ENCODE results near the gene PTGIS.
"Not testable (repeated sequence)": the region's sequence is repeated elsewhere in the genome, so short reads cannot be mapped to it uniquely, and the experiment has no call there.

The PTGIS gene

DNA sequence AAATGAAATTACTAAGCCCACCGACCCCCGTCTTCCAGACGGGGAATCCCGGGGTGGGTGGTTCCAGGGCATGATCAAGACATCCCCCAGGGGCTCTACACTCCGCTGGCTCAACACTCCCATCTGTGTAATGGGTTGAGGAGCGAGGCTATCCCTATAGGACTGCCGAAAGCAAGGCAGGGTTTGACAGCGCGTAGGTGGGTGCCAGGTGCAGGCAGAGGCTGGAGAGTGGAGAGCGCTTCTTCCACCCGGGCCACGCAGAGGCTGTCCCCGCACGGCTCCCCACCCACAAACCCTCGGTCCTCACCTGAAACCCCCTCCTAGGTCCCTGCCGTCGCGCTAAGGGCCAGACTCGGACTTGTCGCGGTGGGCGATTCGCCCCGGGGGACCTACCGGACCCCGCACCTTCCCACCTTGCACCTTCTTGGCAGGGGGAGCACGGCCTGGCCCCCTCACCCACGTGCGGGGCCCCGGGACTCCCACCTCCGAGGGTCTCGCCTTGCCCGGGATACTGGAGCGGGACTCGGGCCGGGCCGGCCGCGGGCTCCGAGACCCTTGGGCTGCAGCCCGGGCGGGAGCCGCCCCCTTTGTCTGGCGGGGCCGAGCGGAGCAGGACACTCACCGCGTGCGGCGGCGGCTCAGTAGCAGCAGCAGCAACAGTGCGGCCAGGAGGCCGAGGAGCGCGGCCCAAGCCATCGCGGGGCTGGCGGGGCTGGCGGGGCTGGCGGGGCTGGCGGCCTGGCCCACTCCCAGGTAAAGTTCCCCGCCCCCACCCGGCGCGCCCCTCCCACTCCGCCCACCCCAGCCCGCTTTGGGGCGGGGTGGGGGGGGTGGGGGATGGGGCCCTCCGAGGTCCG lies at the start of gene PTGIS:
TSS of gene PTGIS (minus strand) at position 717 of the 857 bp plus-strand sequence. CDS start at position 696, 21 bp downstream.
- in situ Hi-C loops (cut with HindIII; ENCODE audit: low pct_unique_long_range_greater_than_20kb, low sequenced_read_pairs): no loop called here
- TF ChIP-seq JUND (IDR thresholded peaks at IDR 0.05; ENCODE audit: low read depth): no peak
- no peak for DNase-seq (ENCODE audit: low read depth in 1 of 2, low spot score in 1 of 2)

DNA sequence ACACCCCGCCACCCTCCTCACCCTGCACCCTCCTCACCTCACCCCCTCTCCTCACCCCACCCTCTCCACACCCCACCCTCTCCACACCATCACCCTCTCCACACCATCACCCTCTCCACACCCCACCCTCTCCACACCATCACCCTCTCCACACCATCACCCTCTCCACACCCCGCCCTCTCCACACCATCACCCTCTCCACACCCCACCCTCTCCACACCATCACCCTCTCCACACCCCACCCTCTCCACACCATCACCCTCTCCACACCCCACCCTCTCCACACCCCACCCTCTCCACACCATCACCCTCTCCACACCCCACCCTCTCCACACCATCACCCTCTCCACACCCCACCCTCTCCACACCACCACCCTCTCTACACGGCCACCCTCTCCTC lies 49.5 kb upstream of the PTGIS start:
- in situ Hi-C loops (cut with HindIII; ENCODE audit: low pct_unique_long_range_greater_than_20kb, low sequenced_read_pairs): not testable (repeated sequence)

DNA sequence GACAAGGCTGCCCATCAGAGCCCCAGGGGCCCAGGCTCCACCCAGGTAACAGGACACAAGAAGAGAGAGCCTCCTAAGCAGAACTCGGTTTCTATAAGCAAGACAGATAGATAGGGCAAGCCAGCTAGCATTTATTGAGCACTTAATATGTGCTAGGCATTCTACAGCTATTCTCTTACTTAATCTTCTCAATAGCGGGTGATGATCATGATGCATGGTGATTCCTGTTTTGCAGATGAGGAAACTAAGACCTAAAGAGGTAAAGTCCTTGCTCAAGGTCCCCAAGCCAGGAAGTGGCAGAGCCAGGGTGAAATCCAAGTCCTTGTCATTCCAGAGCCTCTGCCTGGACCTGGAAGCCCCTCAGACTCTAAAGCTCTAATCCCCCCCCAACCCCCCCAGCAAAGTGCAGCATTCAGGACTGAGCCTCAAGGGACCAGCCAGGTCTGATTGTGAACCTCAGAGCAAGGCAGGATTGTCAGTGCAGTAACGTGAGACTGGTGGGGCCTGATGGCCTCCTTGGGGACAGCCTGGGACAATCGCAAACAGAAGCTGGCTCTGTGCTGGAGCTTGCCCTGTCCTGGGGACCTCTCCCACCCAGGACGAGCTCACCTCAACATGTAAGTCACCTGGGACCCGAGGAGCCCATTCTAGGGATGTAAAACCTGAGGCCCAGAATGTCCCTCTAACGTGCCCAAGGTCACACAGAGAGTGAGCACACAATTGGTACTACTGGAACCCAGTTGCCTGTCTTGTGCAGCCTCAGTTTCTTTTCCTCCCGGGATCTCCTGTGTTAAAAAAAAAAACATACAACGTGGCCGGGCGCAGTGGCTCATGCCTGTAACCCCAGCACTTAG lies 48.4 kb upstream of the PTGIS start:
- in situ Hi-C loops (cut with HindIII; ENCODE audit: low pct_unique_long_range_greater_than_20kb, low sequenced_read_pairs): no loop called here
- TF ChIP-seq JUND (IDR thresholded peaks at IDR 0.05; ENCODE audit: low read depth): no peak
- no peak for DNase-seq (ENCODE audit: low read depth in 1 of 2, low spot score in 1 of 2)

More for the DNA sequence above, 49.5 kb upstream of the PTGIS start:
- not testable (repeated sequence) for DNase-seq (ENCODE audit: low read depth in 1 of 2, low spot score in 1 of 2)

DNA sequence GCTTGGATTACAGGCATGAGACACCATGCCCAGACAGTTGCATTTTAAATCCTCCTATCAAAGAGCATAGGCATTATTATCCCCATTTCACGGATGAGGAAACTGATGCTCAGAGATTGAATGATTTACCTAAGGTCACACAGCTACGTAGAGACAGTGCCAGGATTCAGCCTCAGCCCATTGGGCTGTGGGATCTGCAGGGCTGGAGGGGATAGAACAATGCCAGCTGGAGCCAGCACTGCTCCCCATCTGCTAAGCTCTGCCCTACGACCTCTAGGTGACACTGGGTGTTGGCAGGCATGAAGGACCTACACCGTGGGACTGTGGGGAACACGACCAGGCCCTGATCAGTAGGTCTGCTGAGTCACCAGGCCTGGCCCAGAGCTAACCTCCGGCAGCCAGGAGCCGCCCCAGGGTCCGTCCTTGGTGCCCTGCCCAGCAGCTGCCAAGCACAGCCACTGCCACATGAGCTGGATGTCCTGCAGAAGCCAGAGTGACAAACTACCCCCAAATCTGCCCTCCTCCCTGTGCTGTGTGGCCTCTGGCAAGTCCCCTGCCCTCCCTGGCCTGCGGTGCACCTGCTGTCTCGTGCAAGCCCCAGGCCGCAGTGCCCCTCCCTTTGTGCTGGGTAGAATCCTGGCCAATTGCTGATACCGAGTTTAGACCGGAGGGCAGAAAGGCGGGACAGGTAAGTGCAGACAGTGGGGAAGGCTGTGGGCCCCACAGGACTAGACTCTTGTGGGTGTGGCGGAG lies 47.6 kb upstream of the PTGIS start:
- in situ Hi-C loops (cut with HindIII; ENCODE audit: low pct_unique_long_range_greater_than_20kb, low sequenced_read_pairs): no loop called here
- TF ChIP-seq JUND (IDR thresholded peaks at IDR 0.05; ENCODE audit: low read depth): no peak
- no peak for DNase-seq (ENCODE audit: low read depth in 1 of 2, low spot score in 1 of 2)

DNA sequence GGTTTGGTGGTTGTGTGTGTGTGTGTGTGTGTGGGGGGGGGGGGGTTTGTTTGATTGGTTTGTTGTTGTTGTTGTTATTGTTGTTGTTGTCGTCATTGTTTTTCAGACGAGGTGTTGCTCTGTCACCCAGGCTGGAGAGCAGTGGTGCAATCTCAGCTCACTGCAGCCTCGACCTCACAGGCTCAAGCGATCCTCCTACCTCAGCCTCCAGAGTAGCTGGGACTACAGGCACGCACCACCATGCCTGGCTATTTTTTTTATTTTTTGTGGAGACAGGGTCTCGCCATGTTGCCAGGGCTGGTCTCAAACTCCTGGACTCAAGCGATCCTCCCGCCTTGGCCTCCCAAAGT lies 47.1 kb upstream of the PTGIS start:
- DNase-seq (ENCODE audit: low read depth in 1 of 2, low spot score in 1 of 2); in situ Hi-C loops (cut with HindIII; ENCODE audit: low pct_unique_long_range_greater_than_20kb, low sequenced_read_pairs): not testable (repeated sequence)

DNA sequence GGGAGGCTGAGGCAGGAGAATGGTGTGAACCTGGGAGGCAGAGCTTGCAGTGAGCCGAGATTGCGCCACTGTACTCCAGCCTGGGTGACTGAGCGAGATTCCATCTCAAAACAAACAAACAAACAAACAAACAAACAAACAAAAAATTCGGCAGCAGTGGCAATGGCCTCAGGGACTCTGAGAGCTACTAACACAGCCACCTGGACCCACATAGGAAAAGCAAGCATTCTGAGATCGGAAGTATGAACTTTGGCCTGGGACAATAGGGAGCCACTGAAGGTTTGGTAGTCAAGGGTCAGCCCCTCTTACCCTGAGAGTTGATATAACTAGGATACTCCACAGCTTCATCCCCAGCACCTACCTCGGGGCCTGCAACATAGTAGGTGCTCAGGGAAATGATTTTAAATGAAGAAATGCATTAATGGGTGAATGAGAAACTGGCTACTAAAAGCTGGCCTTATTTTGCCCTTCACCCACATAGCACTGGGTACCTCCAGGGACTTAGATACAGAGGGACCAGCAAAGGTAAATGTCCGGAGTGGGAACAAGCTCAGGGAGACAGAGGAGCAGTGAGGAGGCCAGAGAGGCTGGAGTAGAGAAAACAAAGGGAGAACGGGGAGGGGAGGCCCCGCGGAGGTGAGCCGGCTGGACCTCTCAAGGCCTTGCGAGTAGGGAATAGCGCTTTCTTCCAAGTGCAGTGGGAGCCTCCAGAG lies 46.6 kb upstream of the PTGIS start:
- no peak for TF ChIP-seq JUND (IDR thresholded peaks at IDR 0.05; ENCODE audit: low read depth)
- no peak for DNase-seq (ENCODE audit: low read depth in 1 of 2, low spot score in 1 of 2)
- in situ Hi-C loops (cut with HindIII; ENCODE audit: low pct_unique_long_range_greater_than_20kb, low sequenced_read_pairs): no loop called here

DNA sequence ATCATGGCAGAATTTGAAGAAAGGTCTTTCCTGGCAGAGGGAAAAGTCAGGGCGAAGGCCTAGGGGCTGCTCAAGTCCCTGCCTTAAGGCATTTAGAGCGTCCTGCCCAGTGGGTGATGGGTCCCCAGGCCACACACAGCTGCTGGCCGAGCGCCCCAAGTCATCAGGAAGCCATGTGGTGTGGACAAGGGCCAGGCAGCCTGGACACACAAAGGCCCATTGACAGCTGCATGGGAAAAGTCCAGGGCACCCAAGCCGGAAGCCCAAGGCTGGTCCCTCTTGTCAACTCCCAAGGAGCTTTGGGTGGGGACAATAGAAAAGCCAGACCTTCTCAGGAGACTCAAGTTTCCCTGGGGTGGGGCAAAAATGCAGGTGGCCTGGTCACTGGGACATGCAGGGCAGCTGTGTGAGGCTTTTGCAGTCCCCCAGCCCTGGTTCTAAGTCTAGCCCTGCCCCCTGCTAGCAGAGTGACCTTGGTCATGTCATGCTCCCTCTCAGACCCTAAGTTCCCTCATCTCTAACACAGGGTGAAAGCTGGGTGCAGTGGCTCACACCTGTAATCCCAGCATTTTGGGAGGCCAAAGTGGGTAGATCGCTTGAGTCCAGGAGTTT lies 44.3 kb upstream of the PTGIS start:
- in situ Hi-C loops (cut with HindIII; ENCODE audit: low pct_unique_long_range_greater_than_20kb, low sequenced_read_pairs): no loop called here

DNA sequence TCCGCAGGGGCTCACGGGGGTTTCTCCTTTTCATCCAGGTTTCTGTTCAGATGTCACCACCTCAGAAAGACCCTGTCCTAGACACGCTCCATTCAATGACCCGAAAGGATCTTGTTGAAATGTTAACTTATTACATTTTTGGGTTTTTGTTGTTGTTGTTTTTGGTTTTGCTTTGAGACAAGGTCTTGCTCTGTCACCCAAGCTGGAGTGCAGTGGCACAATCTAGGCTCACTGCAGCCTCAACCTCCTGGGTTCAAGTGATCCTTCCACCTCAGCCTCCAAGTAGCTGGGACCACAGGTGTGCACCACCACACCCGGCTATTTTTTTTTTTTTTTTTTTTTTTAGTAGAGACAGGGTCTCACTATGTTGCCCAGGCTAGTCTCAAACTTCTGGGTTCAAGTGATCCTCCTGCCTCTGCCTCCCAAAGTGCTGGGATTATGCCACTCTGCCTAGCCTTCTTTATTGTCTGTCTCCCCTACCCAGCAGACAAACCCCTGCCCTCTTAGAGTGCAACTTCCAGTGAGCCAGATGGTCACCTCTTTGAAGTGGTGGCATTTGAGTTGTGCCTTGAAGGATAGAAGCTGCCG lies 43.7 kb upstream of the PTGIS start:
- in situ Hi-C loops (cut with HindIII; ENCODE audit: low pct_unique_long_range_greater_than_20kb, low sequenced_read_pairs): not testable (repeated sequence)

More for the DNA sequence above, 44.3 kb upstream of the PTGIS start:
- no peak for TF ChIP-seq JUND (IDR thresholded peaks at IDR 0.05; ENCODE audit: low read depth)
- DNase-seq (ENCODE audit: low read depth in 1 of 2, low spot score in 1 of 2): no peak

DNA sequence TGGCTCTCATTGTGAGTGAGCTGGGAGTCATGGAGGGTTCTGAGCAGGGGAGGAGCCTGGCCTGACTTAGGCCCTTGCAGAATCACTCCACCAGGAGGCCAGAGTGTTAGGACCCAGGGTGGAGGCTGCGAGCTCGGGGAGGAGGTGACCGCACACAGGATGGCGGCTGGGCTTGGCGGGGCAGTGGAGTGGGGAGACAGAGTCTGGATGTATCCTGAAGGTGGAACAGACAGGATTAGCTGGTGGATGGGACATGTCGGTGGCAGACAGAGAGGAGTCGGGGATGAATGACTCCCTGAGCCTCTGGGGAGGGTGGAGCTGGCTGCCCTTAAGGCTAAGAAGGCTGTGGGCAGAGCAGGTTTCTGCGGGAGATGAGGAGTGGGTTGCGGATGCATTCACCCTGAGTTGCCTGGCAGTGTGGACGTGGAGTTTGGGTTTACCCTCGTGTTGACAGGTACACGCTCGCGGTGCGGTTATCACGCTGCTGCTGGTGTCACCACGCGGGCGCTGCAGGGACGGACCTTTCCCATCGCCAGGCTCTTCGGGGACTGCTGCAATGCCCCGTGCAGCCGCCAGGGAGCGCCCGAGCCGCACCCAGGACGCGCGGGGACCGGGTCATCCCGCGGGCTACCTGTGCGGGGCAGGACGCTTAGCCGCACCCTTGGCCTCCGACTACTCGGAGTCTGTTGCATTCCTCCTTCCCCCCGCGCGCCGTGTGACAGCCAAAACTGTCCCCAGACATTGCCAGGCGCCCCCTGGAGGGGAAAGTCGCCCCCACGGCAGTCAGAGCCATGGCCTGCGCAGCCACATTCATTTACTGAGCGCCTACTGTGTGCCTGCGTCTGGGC lies 43.0 kb upstream of the PTGIS start:
- in situ Hi-C loops (cut with HindIII; ENCODE audit: low pct_unique_long_range_greater_than_20kb, low sequenced_read_pairs): no loop called here
- DNase-seq (ENCODE audit: low read depth in 1 of 2, low spot score in 1 of 2): peak; percentile 84 to 91

More for the DNA sequence above, 43.7 kb upstream of the PTGIS start:
- not testable (repeated sequence) for DNase-seq (ENCODE audit: low read depth in 1 of 2, low spot score in 1 of 2)

DNA sequence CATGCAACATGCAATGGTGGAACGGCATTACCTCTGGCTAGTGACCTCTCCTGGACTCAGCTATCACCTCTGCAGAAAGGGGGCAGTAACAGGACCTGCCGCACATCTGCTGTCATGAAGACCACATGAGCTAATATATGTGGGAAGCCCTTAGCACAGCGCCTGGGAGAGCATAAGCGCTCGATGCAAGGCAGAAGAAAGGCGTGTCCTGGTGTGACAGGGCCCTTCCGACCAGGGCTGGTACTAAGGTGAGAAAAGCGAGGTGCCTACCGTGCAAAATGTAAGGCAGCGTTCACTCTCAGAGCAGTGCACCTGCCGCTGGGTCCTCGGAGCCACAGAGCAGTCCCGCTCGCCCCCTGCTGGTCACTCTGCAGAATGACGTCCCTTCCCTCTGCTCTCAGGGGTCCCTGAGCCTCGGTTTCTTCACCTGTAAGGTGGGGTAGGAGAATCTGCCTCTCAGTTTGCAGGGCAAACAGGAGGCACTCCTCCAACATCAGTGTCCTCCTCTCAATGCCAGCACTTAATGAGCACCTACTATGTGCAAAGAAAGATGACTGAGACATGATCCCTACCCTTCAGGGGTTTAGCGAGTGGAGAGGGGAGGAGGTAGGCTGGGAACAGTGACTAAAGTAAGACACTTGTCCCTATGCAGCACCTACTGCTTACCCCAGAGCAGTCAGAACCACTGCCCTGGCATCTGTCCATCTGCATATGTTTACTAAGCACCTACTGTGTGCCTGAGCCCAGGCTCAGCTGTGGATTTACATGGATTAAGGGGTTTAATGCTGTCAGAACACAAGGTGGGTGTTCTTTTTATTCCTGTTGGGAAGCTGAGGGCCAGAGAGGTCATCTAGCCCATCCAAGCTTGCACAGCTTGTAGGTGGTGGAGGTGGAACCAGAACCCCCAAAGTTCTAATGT lies 41.1 kb upstream of the PTGIS start:
- TF ChIP-seq JUND (IDR thresholded peaks at IDR 0.05; ENCODE audit: low read depth): no peak
- DNase-seq (ENCODE audit: low read depth in 1 of 2, low spot score in 1 of 2): peak; percentile 85 to 88
- in situ Hi-C loops (cut with HindIII; ENCODE audit: low pct_unique_long_range_greater_than_20kb, low sequenced_read_pairs): no loop called here

More for the DNA sequence above, 43.0 kb upstream of the PTGIS start:
- TF ChIP-seq JUND (IDR thresholded peaks at IDR 0.05; ENCODE audit: low read depth): no peak

All from T47D (cell line).